HCT116 (cell line): ENCODE results near the gene RABGAP1. TPM values are rescaled to one million over a fixed set of nuclear protein-coding genes. Genes with fewer than 3 reads are reported as not detected.

ENCODE experiments used
- ATAC-seq: fragments of 200-7000 bp; cut with Tn5 transposase; 2 replicates; pipeline ENCODE4 v1.9.1; 2020; ENCODE audit warnings: mild to moderate bottlenecking, moderate library complexity
- BruUV-seq: library from RNA; stranded (reverse); fragments of 400-500 nt; replicated peaks from 2 replicates; lab custom pipeline; 2021; lab: Mats Ljungman, UMichigan
- CTCF ChIA-PET: fragments of 300-600 bp; sonication (Branson Sonifier 250); formaldehyde crosslinking; loops from one replicate; lab custom pipeline; 2021; ENCODE audit warnings: antibody characterized with exemption; lab: Charles Lee
- POLR2A ChIA-PET: fragments of 300-600, 350-600 bp; sonication (Branson Sonifier 250); formaldehyde crosslinking; loops from one replicate; lab custom pipeline; 2021; ENCODE audit warnings: antibody characterized with exemption; lab: Charles Lee
- RAD21 ChIA-PET, 2 experiments: fragments of 300-600 bp; sonication (Branson Sonifier 250); formaldehyde crosslinking; loops; one replicate each; lab custom pipeline; 2023; ENCODE audit warnings: low total read pairs in 2 of 2; ENCODE audit not compliant: uncharacterized antibody in 2 of 2, unreplicated experiment in 2 of 2, low non-redundant PET in 1 of 2; lab: Charles Lee
- DNase-seq: peaks from one replicate; pipeline ENCODE4 v3.0.0-alpha.2; 2010; ENCODE audit warnings: low read depth, low spot score
- H2AFZ ChIP-seq: fragments of 200-600 bp; shearing (Covaris generic), sonication (generic); 2 replicates; pipeline ENCODE4 v1.6.1; 2017; ENCODE audit warnings: low read depth, mixed run types, mixed read lengths, antibody characterized with exemption, low read length; ENCODE audit not compliant: poor library complexity, severe bottlenecking
- H3K27ac ChIP-seq: 2 replicates; pipeline ENCODE4 v1.5.1; 2012; ENCODE audit warnings: low read depth, low read length
- H3K27me3 ChIP-seq: fragments of 200-600 bp; sonication (generic); 2 replicates; pipeline ENCODE4 v1.6.1; 2016; ENCODE audit warnings: mixed run types, low read length, mixed read lengths; ENCODE audit not compliant: insufficient read depth
- H3K36me3 ChIP-seq, 2 experiments: fragments of 200-500 bp in 1 of 2; fragments of 200-600 bp in 1 of 2; sonication (Bioruptor generic) in 1 of 2; sonication (generic) in 1 of 2; 2 replicates each; pipeline versions ENCODE4 v1.5.1 to v1.6.1; 2014 to 2016; ENCODE audit warnings: low read length in 2 of 2, inconsistent platforms in 1 of 2, mixed read lengths in 1 of 2, mixed run types in 1 of 2; ENCODE audit not compliant: insufficient read depth in 2 of 2, control insufficient read depth in 1 of 2
- H3K4me1 ChIP-seq, 2 experiments: fragments of 200-600 bp in 1 of 2; sonication (generic) in 1 of 2; 2 replicates each; pipeline versions ENCODE4 v1.5.1 to v1.6.1; 2012 to 2017; ENCODE audit warnings: low read length in 2 of 2, inconsistent platforms in 1 of 2, mild to moderate bottlenecking in 1 of 2, mixed read lengths in 1 of 2, mixed run types in 1 of 2, moderate library complexity in 1 of 2; ENCODE audit not compliant: insufficient read depth in 2 of 2, control insufficient read depth in 1 of 2
- H3K4me2 ChIP-seq: fragments of 200-600 bp; sonication (generic); 2 replicates; pipeline ENCODE4 v1.6.1; 2017; ENCODE audit warnings: mixed run types, low read length, mixed read lengths
- H3K4me3 ChIP-seq, 2 experiments: fragments of 200-600 bp in 1 of 2; sonication (generic) in 1 of 2; replicated peaks in 1 of 2; 2 replicates each; pipeline ENCODE4 v1.5.1; 2011 to 2016; ENCODE audit warnings: low read length in 2 of 2, control low read depth in 1 of 2, low read depth in 1 of 2, mild to moderate bottlenecking in 1 of 2, mixed read lengths in 1 of 2, mixed run types in 1 of 2
- H3K79me2 ChIP-seq: fragments of 200-600 bp; sonication (generic); 2 replicates; pipeline ENCODE4 v1.6.1; 2017; ENCODE audit warnings: mild to moderate bottlenecking, mixed run types, low read length, moderate library complexity, mixed read lengths; ENCODE audit not compliant: insufficient read depth
- H3K9ac ChIP-seq: fragments of 200-600 bp; sonication (generic); 2 replicates; pipeline ENCODE4 v1.6.1; 2016; ENCODE audit warnings: low read length, mixed read lengths
- H3K9me2 ChIP-seq: fragments of 200-600 bp; sonication (generic), shearing (Covaris generic); 2 replicates; pipeline ENCODE4 v1.6.1; 2017; ENCODE audit warnings: mixed run types, mild to moderate bottlenecking, moderate library complexity; ENCODE audit not compliant: insufficient read depth
- H3K9me3 ChIP-seq, 2 experiments: fragments of 200-500 bp in 1 of 2; fragments of 200-600 bp in 1 of 2; sonication (Bioruptor generic) in 1 of 2; sonication (generic) in 1 of 2; 2 replicates each; pipeline ENCODE4 v1.6.1; 2014 to 2017; ENCODE audit warnings: low read length in 2 of 2, mixed read lengths in 2 of 2, inconsistent platforms in 1 of 2, low read depth in 1 of 2, mild to moderate bottlenecking in 1 of 2, mixed run types in 1 of 2, moderate library complexity in 1 of 2; ENCODE audit not compliant: control insufficient read depth in 1 of 2, insufficient read depth in 1 of 2
- H4K20me1 ChIP-seq: fragments of 200-600 bp; sonication (generic), shearing (Covaris generic); 2 replicates; pipeline ENCODE4 v1.6.1; 2017; ENCODE audit warnings: mixed run types, mild to moderate bottlenecking, moderate library complexity; ENCODE audit not compliant: insufficient read depth
- CBX3 ChIP-seq: IDR thresholded peaks from 2 replicates; pipeline ENCODE4 v1.6.1; 2012; ENCODE audit warnings: low read depth
- EGR1 ChIP-seq: IDR thresholded peaks from 2 replicates; pipeline ENCODE4 v1.6.1; 2012; ENCODE audit warnings: low read depth
- ELF1 ChIP-seq: IDR thresholded peaks from 2 replicates; pipeline ENCODE4 v1.6.1; 2012; ENCODE audit warnings: low read depth, borderline replicate concordance
- EZH2 ChIP-seq: fragments of 200-600 bp; sonication (generic); IDR thresholded peaks from 2 replicates; pipeline ENCODE4 v1.6.1; 2017; ENCODE audit warnings: antibody characterized with exemption, mixed run types
- EZH2phosphoT487 ChIP-seq: fragments of 200-600 bp; IDR thresholded peaks from 2 replicates; pipeline ENCODE4 v1.6.1; 2018; ENCODE audit warnings: antibody characterized with exemption, borderline replicate concordance
- FOSL1 ChIP-seq: IDR thresholded peaks from 2 replicates; pipeline ENCODE4 v1.6.1; 2012; ENCODE audit warnings: low read depth
- MAX ChIP-seq: IDR thresholded peaks from 2 replicates; pipeline ENCODE4 v1.6.1; 2012
- POLR2A ChIP-seq: IDR thresholded peaks from 2 replicates; pipeline ENCODE4 v1.7.0; 2011; ENCODE audit warnings: borderline replicate concordance; ENCODE audit not compliant: insufficient read depth, insufficient read length; ENCODE audit errors: extremely low read depth
- POLR2AphosphoS5 ChIP-seq: IDR thresholded peaks from 2 replicates; pipeline ENCODE4 v1.6.1; 2011; ENCODE audit warnings: mild to moderate bottlenecking, low read depth, low read length, moderate library complexity
- RAD21 ChIP-seq: IDR thresholded peaks from 2 replicates; pipeline ENCODE4 v1.6.1; 2012; ENCODE audit warnings: low read depth, mild to moderate bottlenecking
- REST ChIP-seq: IDR thresholded peaks from 2 replicates; pipeline ENCODE4 v1.6.1; 2012; ENCODE audit warnings: low read depth
- SIN3A ChIP-seq: IDR thresholded peaks from 2 replicates; pipeline ENCODE4 v1.6.1; 2012; ENCODE audit warnings: low read depth
- SP1 ChIP-seq: IDR thresholded peaks from 2 replicates; pipeline ENCODE4 v1.6.1; 2012; ENCODE audit warnings: low read depth
- SRF ChIP-seq: IDR thresholded peaks from 2 replicates; pipeline ENCODE4 v1.6.1; 2012; ENCODE audit warnings: low read depth
- TCF7L2 ChIP-seq: IDR thresholded peaks from 2 replicates; pipeline ENCODE4 v1.7.0; 2011; ENCODE audit warnings: borderline replicate concordance, inconsistent platforms; ENCODE audit not compliant: insufficient read depth, insufficient read length; ENCODE audit errors: extremely low read depth
- YY1 ChIP-seq: IDR thresholded peaks from 2 replicates; pipeline ENCODE4 v1.6.1; 2011; ENCODE audit warnings: low read length, low read depth, moderate library complexity, mild to moderate bottlenecking; ENCODE audit not compliant: insufficient replicate concordance; ENCODE audit errors: extremely low read depth
- ZBTB33 ChIP-seq: IDR thresholded peaks from 2 replicates; pipeline ENCODE4 v1.6.1; 2011; ENCODE audit warnings: mild to moderate bottlenecking, low read length, moderate library complexity; ENCODE audit not compliant: insufficient replicate concordance; ENCODE audit errors: extremely low read depth
- ZFX ChIP-seq: fragments of 450-650 bp; IDR thresholded peaks from 2 replicates; pipeline ENCODE4 v1.6.1; 2017
- intact Hi-C: fragments of 100-400 bp; cut with micrococcal nuclease; formaldehyde crosslinking; loops from 2 replicates; pipeline ENCODE4 v1.10.0; 2022
- total RNA-seq: library from RNA; stranded (reverse); gene quantifications from one replicate; pipeline ENCODE4 v1.2.1, GENCODE V29; 2021; ENCODE audit not compliant: unreplicated experiment
- TF ChIP-seq, protein P1 (sequence below), 3 experiments: fragments of 200-600 bp in 1 of 3; sonication (generic) in 1 of 3; IDR thresholded peaks in 2 of 3; conservative IDR thresholded peaks in 1 of 3; 2 replicates each; pipeline ENCODE4 v1.5.1; 2012 to 2017; ENCODE audit warnings: low read depth in 2 of 3, low read length in 2 of 3, antibody characterized with exemption in 1 of 3, borderline replicate concordance in 1 of 3, control low read depth in 1 of 3, mild to moderate bottlenecking in 1 of 3, mixed read lengths in 1 of 3, mixed run types in 1 of 3, moderate library complexity in 1 of 3; ENCODE audit not compliant: insufficient read depth in 1 of 3

Gene RABGAP1
- total RNA-seq, 1 experiment from 2014 or later = 29.7 TPM

GRCh38 chr9:123003466-123003865, 62.6 kb downstream of the RABGAP1 start:
- Histone ChIP-seq H3K4me2 (no peak overlapping the region), H4K20me1 (no peaks in the 10 kb centered on the region), H2AFZ (no peak overlapping the region), H3K4me3 (no peak overlapping the region), H3K79me2 (no peaks in the 10 kb centered on the region), H3K9ac (no peak overlapping the region), H3K9me2 (no peaks in the 10 kb centered on the region), H3K27ac (no peak overlapping the region), H3K9me3 (no peaks in the 10 kb centered on the region), H3K27me3 (no peaks in the 10 kb centered on the region), H3K4me1 (no peaks in the 10 kb centered on the region), H3K36me3 (peaks cover 5 to 19% of the 10 kb centered on the region in 2 experiments; a peak in 3 of 4 replicates)
- POLR2A ChIA-PET = no interaction called here
- CTCF ChIA-PET = no interaction called here
- intact Hi-C loops = no loop called here
- RAD21 ChIA-PET = no interaction called here
- TF ChIP-seq EZH2phosphoT487 (no peak), ZBTB33 (no peak), SIN3A (no peak), EZH2 (no peak), RAD21 (no peak), POLR2AphosphoS5 (no peak), FOSL1 (no peak), SRF (no peak), POLR2A (no peak), EGR1 (no peak), SP1 (no peak), YY1 (no peak), MAX (no peak), CBX3 (no peak), ELF1 (no peak), REST (no peak), ZFX (no peak), TCF7L2 (no peak)
- TF ChIP-seq, protein P1, sequence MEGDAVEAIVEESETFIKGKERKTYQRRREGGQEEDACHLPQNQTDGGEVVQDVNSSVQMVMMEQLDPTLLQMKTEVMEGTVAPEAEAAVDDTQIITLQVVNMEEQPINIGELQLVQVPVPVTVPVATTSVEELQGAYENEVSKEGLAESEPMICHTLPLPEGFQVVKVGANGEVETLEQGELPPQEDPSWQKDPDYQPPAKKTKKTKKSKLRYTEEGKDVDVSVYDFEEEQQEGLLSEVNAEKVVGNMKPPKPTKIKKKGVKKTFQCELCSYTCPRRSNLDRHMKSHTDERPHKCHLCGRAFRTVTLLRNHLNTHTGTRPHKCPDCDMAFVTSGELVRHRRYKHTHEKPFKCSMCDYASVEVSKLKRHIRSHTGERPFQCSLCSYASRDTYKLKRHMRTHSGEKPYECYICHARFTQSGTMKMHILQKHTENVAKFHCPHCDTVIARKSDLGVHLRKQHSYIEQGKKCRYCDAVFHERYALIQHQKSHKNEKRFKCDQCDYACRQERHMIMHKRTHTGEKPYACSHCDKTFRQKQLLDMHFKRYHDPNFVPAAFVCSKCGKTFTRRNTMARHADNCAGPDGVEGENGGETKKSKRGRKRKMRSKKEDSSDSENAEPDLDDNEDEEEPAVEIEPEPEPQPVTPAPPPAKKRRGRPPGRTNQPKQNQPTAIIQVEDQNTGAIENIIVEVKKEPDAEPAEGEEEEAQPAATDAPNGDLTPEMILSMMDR (IDR thresholded peaks at IDR 0.05 in 2 of 3, conservative IDR thresholded peaks at IDR 0.05 in 1 of 3; ENCODE audit: borderline replicate concordance in 1 of 3, insufficient read depth in 1 of 3, low read depth in 2 of 3, low read length in 2 of 3) = no peak
- ATAC-seq = no peak
- no peak for DNase-seq
- BruUV-seq = no TSS peak
